Thyroid gland (tissue), 4 donors: ENCODE results near the gene CDKN3.

ENCODE experiments used
- CTCF ChIP-seq, 6 experiments: fragments of 200-600 bp in 3 of 6; fragments of 450-650 bp in 3 of 6; sonication (generic) in 3 of 6; IDR thresholded peaks; one replicate each; pipeline ENCODE4 v1.5.1; 2016 to 2019; ENCODE audit warnings: antibody characterized with exemption in 6 of 6, mild to moderate bottlenecking in 2 of 6, inconsistent platforms in 1 of 6, moderate library complexity in 1 of 6
- POLR2A ChIP-seq, 2 donors: fragments of 450-650 bp; IDR thresholded peaks; one replicate each; pipeline ENCODE4 v1.6.1; 2017; ENCODE audit warnings: antibody characterized with exemption in 2 of 2, mild to moderate bottlenecking in 2 of 2, moderate library complexity in 1 of 2

DNA sequence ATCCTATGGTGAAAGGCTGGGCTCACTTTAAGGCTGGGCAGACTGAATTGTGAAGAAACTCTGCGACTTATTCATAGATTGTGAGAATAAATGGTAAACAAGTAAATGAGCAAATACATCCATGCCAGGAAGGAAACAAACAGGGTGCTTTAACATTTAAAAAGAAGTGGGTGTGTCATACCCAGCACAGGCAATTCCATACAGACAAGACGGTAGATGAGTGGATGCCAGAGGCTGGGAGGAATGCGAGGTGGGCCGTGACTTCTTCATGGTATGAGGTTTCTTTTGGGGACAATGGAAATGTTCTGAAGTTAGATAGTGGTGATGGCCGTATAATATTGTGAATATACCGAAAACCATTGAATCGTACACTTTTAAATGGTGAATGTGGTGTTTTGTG, 49.8 kb upstream of the CDKN3 start:
- no peak for TF ChIP-seq CTCF (IDR thresholded peaks at IDR 0.05)
- TF ChIP-seq POLR2A (IDR thresholded peaks at IDR 0.05) = no peak
